GM18867 (cell line): Measurements from ENCODE around the gene DNAJB13.
"Not testable (repeated sequence)": the region's sequence is repeated elsewhere in the genome, so short reads cannot be mapped to it uniquely, and the experiment has no call there.

Source experiments
- ATAC-seq: cut with Tn5 transposase; IDR thresholded peaks from one replicate; pipeline ENCODE4 v1.9.1; 2021; ENCODE audit warnings: mild to moderate bottlenecking, moderate library complexity; ENCODE audit not compliant: unreplicated experiment

The DNAJB13 gene

GRCh38 chr11:73950869-73951710, at the start of gene DNAJB13:
DNAJB13 (plus strand) TSS chr11:73951026; CDS start chr11:73951070, 44 bp downstream.
- ATAC-seq = peak; percentile 71

- no peak for ATAC-seq
Measured at GRCh38 chr11:73902303-73902702, 48.5 kb upstream of the DNAJB13 start.

- no peak for ATAC-seq
Measured at GRCh38 chr11:73907191-73907590, 43.6 kb upstream of the DNAJB13 start.

GRCh38 chr11:73912026-73912425, 38.8 kb upstream of the DNAJB13 start:
- no peak for ATAC-seq

GRCh38 chr11:73913472-73913871, 37.4 kb upstream of the DNAJB13 start:
- ATAC-seq = no peak

GRCh38 chr11:73914284-73914683, 36.5 kb upstream of the DNAJB13 start:
- no peak for ATAC-seq

GRCh38 chr11:73916435-73916834, 34.4 kb upstream of the DNAJB13 start:
- no peak for ATAC-seq

- ATAC-seq = no peak
Measured at GRCh38 chr11:73921180-73921579, 29.6 kb upstream of the DNAJB13 start.

- no peak for ATAC-seq
Measured at GRCh38 chr11:73929388-73929787, 21.4 kb upstream of the DNAJB13 start.

- no peak for ATAC-seq
Measured at GRCh38 chr11:73931039-73931645, 19.7 kb upstream of the DNAJB13 start.

- ATAC-seq = no peak
Measured at GRCh38 chr11:73931951-73932350, 18.9 kb upstream of the DNAJB13 start.

- no peak for ATAC-seq
Measured at GRCh38 chr11:73932781-73933180, 18.0 kb upstream of the DNAJB13 start.

GRCh38 chr11:73936047-73936446, 14.8 kb upstream of the DNAJB13 start:
- not testable (repeated sequence) for ATAC-seq

GRCh38 chr11:73939096-73939495, 11.7 kb upstream of the DNAJB13 start:
- no peak for ATAC-seq

- no peak for ATAC-seq
Measured at GRCh38 chr11:73940801-73941570, 9.8 kb upstream of the DNAJB13 start.

GRCh38 chr11:73942010-73942409, 8.8 kb upstream of the DNAJB13 start:
- ATAC-seq = no peak

GRCh38 chr11:73944085-73944484, 6.7 kb upstream of the DNAJB13 start:
- ATAC-seq = no peak

- ATAC-seq = no peak
Measured at GRCh38 chr11:73944901-73945300, 5.9 kb upstream of the DNAJB13 start.

GRCh38 chr11:73945396-73945795, 5.4 kb upstream of the DNAJB13 start:
- no peak for ATAC-seq

- no peak for ATAC-seq
Measured at GRCh38 chr11:73946798-73947458, 3.9 kb upstream of the DNAJB13 start.

GRCh38 chr11:73949246-73949645, 1.6 kb upstream of the DNAJB13 start:
- ATAC-seq = no peak
